GM19463 (cell line): ENCODE results near the gene PLA2G12A.

Experiments
- ATAC-seq: cut with Tn5 transposase; IDR thresholded peaks from one replicate; pipeline ENCODE4 v1.9.1; 2021; ENCODE audit warnings: mild to moderate bottlenecking, moderate library complexity; ENCODE audit not compliant: unreplicated experiment

PLA2G12A gene

DNA sequence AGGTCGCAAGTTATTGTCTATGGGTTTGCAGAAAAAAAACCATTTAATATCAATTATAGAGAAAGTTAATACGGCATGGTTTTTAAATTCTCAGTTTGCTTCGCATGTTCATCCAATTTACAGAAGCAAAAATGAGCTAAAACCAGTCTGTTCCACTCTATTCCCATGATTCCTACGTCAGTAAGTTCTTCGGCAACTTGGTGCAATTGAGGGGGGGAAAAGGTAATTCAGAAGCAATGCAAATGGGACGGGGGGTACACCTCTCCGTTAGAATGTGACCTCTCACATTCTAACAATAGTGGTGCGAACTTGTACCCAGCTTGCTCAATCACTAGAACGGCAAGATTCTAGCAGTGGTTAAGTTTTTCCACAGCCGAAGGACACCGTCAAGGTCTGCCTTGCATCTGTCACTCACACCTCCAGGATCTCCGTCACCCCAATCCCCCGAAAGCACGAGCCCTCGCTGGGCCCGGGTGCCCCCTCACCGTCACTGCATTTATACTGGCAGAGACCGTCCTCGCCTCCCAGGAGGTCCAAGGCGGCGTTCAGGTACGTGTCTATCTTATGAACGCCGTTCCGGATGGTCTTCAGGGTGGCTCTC, 653 bp downstream of the PLA2G12A start:
- no peak for ATAC-seq

DNA sequence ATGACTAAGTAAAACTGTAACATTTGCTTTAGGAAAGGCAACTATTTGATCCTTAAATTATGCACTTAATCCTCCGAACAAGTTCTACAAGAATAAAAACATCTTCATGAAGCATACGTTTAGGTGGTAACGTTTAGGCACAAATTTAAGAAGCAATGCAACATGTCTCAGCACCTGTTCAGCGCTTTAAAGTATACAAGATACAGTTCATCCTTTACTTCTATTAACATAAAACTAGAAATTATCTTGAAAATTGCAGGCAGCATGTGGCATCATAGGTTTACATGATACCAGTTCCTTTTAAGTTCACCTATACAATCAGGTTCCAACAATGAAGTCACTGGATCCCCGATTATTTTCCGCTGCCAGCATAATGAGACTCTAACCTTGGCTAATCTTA, 1.5 kb downstream of the PLA2G12A start:
- ATAC-seq, result no peak

DNA sequence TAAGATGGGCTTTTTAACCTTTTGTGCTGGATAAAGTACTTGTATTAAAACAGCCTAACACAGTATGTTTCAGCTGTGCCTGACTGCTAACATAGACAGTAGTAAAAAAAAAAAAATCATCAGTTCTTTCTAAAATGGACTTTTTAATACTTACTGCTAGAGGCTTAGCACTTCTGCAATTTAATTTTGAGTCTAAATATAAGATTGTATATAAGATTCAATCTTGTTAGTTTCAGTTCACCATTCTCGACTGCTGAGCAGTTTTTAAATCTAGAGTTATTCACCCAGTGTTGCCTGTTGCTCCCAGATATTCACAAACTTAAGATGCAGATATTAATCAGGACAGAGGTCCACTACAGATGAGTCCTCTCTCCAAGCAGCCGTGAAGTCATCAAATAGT, 6.8 kb downstream of the PLA2G12A start:
- ATAC-seq, result no peak

DNA sequence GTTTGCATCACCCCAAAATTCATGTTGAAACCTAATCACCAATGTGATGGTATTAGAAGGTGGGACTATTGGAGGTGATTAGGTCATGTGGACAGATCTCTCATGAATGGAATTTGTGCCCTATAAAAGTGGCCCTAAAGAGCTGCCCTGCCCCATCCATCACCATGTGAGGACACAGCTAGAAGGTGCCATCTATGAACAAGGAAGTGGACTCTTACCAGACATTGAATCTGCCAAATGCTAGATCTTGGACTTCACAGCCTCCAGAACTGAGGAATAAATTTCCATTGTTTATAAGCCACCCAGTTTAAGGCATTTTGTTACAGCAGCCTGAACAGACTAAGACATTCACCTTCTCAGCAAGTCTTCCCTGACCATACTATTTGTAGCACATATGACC, 7.5 kb downstream of the PLA2G12A start:
- ATAC-seq, result no peak

DNA sequence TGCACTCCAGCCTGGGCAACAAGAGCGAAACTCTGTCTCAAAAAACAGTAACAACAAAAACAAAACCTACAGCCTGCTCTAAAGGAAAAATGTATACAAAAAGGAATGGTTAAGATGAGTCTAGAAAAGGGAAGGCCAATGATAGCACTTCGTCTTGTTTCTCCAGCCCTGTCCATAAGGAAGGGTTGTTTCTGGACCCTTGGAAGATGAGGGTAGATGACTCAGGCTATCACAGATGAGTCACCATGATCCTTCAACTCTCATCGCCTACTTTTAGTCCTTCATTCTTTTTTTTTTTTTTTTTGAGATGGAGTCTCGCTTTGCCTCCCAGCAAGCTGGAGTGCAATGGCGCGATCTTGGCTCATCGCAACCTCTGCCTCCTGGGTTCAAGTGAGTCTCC, 8.8 kb downstream of the PLA2G12A start:
- ATAC-seq, result no peak

DNA sequence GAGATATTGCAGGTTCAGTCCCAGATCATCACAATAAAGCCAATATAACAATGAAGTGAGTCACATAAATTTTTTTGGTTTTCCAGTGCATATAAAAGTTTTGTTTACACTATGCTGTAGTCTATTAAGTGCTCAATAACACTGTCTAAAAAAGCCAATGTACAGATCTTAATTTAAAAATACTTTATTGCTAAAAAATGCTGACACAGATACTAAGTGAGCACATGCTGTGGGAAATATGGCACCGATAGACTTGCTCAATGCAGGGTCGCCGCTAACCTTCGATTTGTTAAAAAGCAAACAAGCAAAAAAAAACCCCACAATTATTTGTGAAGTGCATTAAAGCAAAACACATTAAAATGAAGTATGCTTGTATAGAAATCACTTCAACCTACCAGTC, 10.3 kb downstream of the PLA2G12A start:
- ATAC-seq, result no peak

DNA sequence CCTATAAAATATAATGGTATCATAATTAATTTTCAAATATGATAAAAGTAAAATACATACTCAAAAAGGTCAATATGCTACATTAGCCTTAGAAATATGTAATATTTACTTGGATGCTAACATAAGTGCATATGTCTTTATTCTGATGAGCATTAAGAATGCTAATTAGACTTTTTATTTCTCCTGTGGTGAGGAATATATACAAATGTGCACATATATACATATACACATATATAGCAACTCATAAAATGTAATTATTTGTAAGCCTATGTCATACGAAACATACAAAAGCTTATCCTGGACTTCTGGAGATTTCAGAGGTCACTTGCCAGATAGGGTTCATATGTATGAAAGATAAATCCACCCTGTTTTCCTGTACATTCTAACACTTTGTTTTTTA, 11.1 kb downstream of the PLA2G12A start:
- ATAC-seq, result no peak

DNA sequence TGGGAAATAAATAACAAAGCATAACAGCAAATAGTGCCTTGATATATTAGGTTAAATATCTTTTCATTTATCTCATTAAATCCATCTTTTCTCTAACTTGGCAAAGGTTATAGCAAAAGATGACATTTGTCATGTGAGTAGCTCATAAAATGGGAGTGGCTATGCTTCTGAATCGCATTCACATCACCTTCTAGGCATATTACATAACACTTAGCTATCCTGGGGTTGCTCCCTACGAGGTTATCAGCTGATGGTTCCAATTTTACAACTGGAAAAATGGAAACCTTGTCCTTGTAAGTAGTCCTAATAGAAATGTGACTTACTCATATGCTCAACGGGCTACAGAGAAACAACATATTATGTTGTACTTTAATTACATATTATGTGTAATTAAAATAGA, 16.4 kb downstream of the PLA2G12A start:
- ATAC-seq, result no peak

DNA sequence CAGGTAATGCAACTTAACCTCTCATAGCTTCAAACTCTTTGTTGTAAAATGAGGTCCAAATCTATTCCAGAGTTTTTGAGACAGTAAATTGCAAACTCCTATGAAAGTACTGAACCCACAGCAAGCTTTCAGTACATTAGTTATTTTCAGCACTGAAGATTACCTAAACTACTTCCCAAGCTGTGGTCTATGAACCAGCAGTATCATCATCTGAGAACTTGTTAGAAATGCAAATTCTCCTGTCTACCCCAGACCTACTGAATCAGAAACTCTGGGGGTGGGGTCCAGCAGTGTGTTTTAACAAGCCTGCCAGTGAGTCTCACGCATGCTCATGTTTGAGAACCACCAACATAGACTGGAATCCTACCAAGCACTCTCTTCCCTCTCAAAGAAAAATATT, 20.9 kb downstream of the PLA2G12A start:
- ATAC-seq, result peak; percentile 96

DNA sequence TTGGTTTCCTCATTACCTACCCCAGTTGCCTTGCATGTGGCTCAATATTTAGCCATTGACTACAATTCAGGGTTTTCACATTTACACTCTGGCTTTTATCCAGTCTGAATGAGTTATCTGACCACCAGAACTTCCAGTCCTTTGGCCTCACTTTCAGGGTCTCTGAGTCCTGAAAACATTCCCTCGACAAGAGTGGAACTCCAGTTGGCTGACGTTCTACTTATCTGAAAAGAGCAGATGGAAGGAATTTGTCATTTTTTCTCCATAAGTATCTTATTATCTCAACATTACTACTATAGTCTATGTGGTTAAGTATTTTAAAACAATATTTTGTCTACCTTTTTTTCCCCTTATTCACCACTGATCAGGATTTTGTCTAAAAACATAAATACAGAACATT, 21.4 kb downstream of the PLA2G12A start:
- no peak for ATAC-seq

DNA sequence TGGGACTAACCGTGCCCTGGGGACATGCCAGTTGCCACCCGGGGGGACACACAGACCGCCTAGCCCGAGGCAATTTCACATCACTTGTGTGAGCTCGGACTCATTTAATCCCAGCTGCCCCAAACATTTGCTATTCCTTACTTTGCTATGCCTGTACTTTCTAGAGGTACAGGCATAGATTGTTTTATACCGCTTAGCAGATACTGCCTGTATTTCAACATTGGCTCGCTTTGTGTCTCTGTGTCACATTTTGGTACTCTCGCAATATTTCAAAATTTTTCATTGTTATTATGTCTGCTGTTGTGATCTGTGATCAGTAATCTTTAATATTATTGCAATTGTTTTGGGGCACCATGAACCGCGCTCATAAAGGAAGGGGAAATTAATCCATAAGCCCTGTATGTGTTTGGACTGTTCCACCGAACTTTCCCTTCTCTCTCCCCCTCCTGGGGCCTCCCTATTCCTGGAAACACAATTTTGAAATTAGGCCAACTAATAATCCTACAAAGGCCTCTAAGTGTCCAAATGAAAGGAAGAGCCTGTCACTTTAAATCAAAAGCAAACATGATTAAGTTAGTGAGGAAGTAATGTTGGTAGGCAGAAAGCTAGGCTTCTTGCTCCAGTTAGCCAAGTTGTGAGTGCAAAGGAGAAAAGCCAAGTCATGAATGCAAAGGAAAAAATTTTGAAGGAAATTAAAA, 26.1 kb downstream of the PLA2G12A start:
- ATAC-seq, result no peak

DNA sequence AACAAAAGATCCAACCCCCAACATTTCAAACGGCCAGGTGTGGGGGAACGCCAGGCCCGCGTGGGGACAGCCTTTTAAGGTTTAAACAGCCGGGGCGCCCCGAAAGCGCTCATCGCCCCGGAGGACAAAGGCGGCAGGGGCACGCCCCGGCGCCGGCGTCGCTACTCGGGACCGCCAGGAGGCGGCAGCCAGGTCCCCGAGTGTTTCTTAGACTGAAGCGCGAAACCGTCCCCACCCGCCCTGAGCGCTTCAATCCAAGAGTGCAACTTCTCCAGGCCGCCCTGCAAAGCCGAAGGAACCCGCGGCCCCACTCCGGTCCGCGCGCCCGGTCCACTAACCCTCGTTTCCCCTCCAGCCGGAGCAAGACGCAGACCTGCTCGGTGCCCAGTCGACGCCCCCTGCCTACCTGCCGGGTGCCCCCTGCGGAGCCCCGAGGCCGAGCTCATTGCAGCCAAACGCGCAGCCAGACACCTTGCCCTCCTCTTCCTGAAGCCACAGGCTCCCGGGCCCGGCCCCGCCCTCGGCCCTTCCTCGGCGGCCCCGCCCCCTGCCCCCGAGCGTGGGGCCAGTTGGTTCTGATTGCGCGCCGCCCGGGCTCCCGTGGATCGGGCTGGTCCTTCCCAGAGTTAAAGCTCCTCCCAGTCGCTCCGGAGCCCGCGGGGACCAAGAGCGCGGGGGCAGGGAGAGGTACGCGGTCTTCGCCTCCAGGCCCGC, 26.8 kb downstream of the PLA2G12A start, which contains the start of gene CASP6:
Gene CASP6, minus strand, starts transcription at position 496 of the 714 bp plus-strand sequence. Its CDS starts 50 bp downstream, at position 446.
- peak; percentile 67 for ATAC-seq

DNA sequence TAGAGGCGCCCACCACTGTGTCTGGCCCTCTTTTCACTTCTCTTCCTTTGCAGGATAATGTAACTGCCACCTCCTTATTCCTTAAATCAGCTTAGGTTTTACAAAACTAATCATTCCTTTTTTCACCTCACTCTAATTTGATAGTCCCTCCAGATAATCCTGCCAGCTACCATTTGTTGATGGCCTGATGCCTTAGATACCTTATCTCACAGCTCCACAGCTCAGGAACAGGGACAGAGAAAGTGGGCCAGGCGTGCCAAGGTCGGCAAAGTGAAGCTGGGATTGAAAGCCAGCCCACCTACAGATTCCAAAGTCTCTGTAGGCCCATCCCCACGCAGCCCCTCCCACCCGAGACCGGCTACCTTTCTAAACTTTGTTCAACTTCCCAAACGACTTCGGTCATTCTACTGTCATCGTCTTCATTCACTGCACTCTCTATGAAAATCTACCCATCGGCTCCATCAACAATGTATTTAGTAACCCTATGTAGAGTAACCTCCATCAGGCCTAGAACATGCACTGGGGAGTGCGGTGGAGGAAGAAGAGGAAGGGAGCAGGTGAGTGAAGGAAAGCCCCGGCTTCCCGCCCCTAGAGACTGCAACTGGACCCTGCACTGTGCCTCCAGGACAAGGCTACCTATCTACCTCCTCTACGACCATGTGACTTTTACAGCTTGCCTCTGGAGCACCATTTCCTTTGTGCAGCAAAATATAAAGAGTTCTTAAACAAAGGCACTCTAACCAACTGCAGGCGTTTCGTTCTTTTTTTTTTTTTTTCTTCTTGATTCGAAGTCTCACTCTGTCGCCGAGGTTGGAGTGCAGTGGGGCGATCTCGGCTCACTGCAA, 28.1 kb downstream of the PLA2G12A start:
- no peak for ATAC-seq

DNA sequence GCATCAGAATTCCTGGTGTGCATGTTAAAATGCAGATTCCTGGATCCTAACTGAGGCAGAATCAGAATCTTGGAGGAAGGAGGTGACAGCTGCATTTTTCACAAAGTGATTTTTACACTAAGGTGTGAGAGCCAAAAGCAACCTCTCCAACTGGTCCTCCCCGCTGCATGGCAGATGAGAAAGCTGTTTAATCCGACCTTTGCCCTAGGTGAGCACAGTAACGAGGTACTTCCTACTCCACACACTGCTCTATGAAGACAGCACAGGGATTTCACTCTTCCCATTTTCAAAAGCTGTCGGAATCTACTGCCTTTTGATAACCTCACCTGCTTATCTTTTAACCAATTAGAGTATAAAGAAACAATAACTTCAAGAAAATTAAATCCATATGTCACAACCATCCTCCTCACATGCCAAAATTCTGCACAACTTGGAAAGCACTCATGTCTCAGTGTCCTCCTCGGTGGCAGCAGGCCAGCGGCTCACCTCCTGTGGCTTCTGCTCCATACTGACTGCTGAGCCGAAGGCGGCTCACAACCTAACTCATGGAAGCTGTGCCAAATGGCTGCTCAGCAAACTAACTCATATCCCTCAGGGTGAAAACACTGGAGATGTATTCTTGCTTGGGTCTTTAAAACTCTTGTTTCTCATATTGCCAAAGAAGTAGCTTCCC, 30.2 kb downstream of the PLA2G12A start:
- no peak for ATAC-seq

DNA sequence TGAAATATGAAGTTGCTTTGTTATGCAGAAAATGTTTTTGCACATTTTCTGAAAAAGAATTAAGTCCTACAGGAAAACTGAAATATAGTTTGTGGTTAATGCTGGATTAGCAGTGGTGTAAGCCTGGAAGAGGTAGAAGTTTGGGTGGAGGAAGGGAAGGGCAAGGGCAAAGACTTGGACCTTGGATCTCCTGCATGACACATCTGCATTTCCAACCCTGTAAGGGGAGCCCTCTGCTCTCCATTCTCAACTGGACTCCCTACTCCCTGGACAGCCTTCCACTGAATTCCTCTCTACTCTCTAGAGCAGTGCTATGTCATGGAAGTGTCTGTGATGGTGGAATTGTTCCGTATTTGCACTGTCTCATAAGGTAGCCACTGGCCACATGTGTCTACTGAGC, 31.2 kb downstream of the PLA2G12A start:
- ATAC-seq, result no peak

DNA sequence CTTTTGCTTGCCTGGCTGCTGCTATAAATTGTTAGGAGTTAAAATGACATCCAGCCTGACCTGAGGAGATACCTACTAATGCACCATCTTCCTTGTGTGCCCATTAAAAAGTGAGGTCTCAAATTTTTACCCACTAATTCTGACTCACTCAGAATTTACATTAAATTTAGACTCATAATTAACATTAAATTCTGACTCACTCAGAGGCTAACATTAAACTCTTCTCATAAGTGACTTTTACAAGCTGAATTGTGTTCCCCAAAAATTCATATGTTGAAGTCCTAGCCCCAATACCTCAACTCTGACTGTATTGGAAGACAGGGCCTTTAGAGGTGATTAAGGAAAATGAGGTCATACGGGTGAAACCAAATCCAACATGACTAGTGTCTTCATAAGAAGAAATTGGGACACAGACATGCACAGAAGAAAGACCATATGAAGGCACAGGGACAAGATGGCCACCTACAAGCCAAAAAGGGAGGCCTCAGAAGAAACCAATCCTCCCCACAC, 38.4 kb downstream of the PLA2G12A start:
- ATAC-seq, result peak; percentile 8

DNA sequence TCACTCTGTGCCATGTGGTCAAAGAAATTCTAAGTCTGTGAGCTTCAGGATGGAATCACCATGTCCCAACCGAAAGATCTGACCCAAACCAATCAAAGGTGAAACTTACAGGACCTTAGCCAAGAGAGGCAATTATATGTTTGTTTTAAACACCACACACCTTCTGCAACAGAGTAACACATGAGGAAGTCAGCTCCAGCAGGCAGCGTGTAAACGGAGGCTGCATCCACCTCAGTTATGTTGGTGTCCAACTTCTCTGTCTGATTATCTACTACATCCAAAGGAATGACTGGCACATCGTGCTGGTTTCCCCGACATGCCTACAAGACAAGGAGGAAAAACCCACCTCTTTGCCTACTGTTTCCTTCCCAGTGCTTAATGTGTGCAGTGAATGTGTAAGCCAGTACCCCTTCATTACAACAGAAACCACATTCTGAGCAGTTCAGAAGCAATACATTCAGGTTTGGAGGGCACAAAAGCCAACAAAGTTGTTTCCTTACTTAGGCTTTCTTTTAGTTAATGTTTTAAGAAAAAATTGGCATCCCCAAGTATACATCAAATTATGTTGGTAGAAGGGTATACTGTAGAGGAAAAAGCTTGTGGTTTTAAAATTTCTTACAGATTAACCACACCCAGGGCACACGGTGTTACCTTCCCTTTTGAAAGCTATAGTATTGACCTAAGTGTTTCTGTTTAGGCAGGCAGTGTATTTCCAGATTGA, 39.0 kb downstream of the PLA2G12A start:
- peak; percentile 93 for ATAC-seq

DNA sequence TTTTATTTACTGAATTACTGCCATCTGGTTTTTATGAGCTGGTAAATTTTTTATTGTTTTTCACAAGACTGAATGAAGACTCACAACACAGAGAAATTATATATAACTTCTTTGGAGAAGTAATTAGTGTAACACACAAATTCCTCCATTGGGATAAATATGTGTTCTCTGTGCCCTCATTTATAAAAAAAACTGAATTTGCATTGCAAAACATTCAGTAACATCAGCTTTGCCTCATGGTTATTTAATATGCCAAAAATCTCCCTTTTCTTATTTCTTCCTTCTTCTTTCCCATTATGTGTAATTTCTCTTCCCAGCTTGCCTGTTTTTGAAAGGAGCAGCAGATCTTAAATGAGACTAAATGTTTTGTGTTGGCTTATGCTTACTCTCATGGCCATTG, 45.1 kb downstream of the PLA2G12A start:
- ATAC-seq, result no peak

DNA sequence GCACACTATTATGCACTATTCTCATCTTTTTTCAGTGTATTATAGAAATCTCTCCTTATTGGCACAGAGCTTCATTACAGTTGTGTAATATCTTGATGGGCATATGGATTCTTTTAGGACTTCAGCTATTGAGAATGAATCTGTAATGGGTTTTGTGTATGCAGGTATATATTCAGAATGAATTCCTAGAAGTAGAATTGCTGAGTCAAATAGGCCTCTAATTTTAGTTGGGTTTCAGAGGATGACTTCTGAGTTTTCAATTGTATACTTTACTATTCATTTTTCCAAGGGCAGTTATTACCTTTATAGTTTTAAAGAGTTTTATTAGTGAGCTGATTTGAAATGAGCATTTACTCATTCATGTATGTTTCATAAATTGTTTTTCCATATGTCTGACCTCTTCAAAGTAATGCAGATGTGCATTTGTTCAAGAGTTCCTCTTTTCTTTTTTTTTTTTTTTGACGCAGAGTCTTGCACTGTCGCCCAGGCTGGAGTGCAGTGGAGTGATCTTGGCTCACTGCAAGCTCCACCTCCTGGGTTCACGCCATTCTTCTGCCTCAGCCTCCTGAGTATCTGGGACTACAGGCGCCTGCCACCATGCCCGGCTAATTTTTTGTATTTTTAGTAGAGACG, 46.1 kb downstream of the PLA2G12A start:
- no peak for ATAC-seq
